Stimulated activated CD4-positive, alpha-beta T cell treated with anti-CD3 and anti-CD28 coated beads, Interleukin-2, amount 100 ng/mL, for 24 hours (primary cell): Measurements from ENCODE around the gene RSAD2.
A peak's percentile ranks its signal among the peaks of the same experiment; 100 is the strongest.
"Not testable (repeated sequence)": the region's sequence is repeated elsewhere in the genome, so short reads cannot be mapped to it uniquely, and the experiment has no call there.

Experiments
- DNase-seq, 2 donors: peaks; one replicate each; pipeline ENCODE4 v3.0.0-alpha.2; 2020

The RSAD2 gene

GRCh38 chr2:6864923-6865345 is 12.6 kb upstream of the RSAD2 start:
- DNase-seq: peak; percentile 22 to 38

- peak; percentile 76 to 82 for DNase-seq
These were observed 12.0 kb upstream of the RSAD2 start, which contains the start of gene CMPK2 for GRCh38 chr2:6865346-6866274. CMPK2 (minus strand) TSS chr2:6865907; CDS start chr2:6865696, 211 bp downstream.

- peak; percentile 25 to 37 for DNase-seq
These were observed 11.3 kb upstream of the RSAD2 start for GRCh38 chr2:6866275-6866671.

GRCh38 chr2:6866982-6867381 is 10.6 kb upstream of the RSAD2 start:
- DNase-seq: no peak

- DNase-seq: no peak
These were observed 5.2 kb upstream of the RSAD2 start for GRCh38 chr2:6872394-6872793.

- DNase-seq: no peak
These were observed 3.5 kb upstream of the RSAD2 start for GRCh38 chr2:6874032-6874431.

- no peak for DNase-seq
These were observed 1.3 kb upstream of the RSAD2 start for GRCh38 chr2:6876309-6876708.

- no peak for DNase-seq
These were observed 972 bp downstream of the RSAD2 start for GRCh38 chr2:6878549-6878948.

- DNase-seq: no peak
These were observed 1.4 kb downstream of the RSAD2 start for GRCh38 chr2:6879011-6879410.

- DNase-seq: no peak
These were observed 2.7 kb downstream of the RSAD2 start for GRCh38 chr2:6880200-6880733.

- DNase-seq: no peak
These were observed 3.5 kb downstream of the RSAD2 start for GRCh38 chr2:6881046-6881445.

GRCh38 chr2:6881516-6881915 is 3.9 kb downstream of the RSAD2 start:
- no peak for DNase-seq

GRCh38 chr2:6883448-6884122 is 6.0 kb downstream of the RSAD2 start:
- DNase-seq: no peak

- DNase-seq: no peak
These were observed 8.0 kb downstream of the RSAD2 start for GRCh38 chr2:6885551-6885950.

- DNase-seq: no peak
These were observed 8.4 kb downstream of the RSAD2 start for GRCh38 chr2:6885968-6886367.

- DNase-seq: no peak
These were observed 10.2 kb downstream of the RSAD2 start for GRCh38 chr2:6887751-6888192.

GRCh38 chr2:6888724-6889123 is 11.1 kb downstream of the RSAD2 start:
- no peak for DNase-seq

- no peak for DNase-seq
These were observed 16.4 kb downstream of the RSAD2 start for GRCh38 chr2:6893876-6894482.

GRCh38 chr2:6896930-6897759 is 19.6 kb downstream of the RSAD2 start:
- no peak for DNase-seq

GRCh38 chr2:6902581-6902980 is 25.0 kb downstream of the RSAD2 start:
- DNase-seq: not testable (repeated sequence)

- no peak for DNase-seq
These were observed 28.1 kb downstream of the RSAD2 start for GRCh38 chr2:6905668-6906067.

GRCh38 chr2:6906165-6906741 is 28.7 kb downstream of the RSAD2 start:
- DNase-seq: no peak
